Ishikawa (cell line): ENCODE measurements around the gene UFSP1.

Source experiments
- CEBPB ChIP-seq: IDR thresholded peaks from 2 replicates; pipeline ENCODE4 v1.6.1; 2012
- CREB1 ChIP-seq: IDR thresholded peaks from 2 replicates; pipeline ENCODE4 v1.6.1; 2012; ENCODE audit warnings: low read depth
- EGR1 ChIP-seq: IDR thresholded peaks from 2 replicates; pipeline ENCODE4 v1.6.1; 2012
- EP300 ChIP-seq: IDR thresholded peaks from 2 replicates; pipeline ENCODE4 v1.6.1; 2012; ENCODE audit warnings: borderline replicate concordance
- FOXM1 ChIP-seq: IDR thresholded peaks from 2 replicates; pipeline ENCODE4 v1.6.1; 2012; ENCODE audit warnings: low read depth, borderline replicate concordance
- NFIC ChIP-seq: IDR thresholded peaks from 2 replicates; pipeline ENCODE4 v1.6.1; 2012
- RAD21 ChIP-seq: IDR thresholded peaks from 2 replicates; pipeline ENCODE4 v1.6.1; 2012; ENCODE audit warnings: low read depth
- TAF1 ChIP-seq: IDR thresholded peaks from 2 replicates; pipeline ENCODE4 v1.6.1; 2012; ENCODE audit warnings: low read depth, mild to moderate bottlenecking
- TCF12 ChIP-seq: IDR thresholded peaks from 2 replicates; pipeline ENCODE4 v1.6.1; 2012; ENCODE audit warnings: low read depth
- TEAD4 ChIP-seq: IDR thresholded peaks from 2 replicates; pipeline ENCODE4 v1.6.1; 2012
- YY1 ChIP-seq: IDR thresholded peaks from 2 replicates; pipeline ENCODE4 v1.6.1; 2012; ENCODE audit warnings: low read depth
- ZBTB7A ChIP-seq: IDR thresholded peaks from 2 replicates; pipeline ENCODE4 v1.6.1; 2012; ENCODE audit warnings: low read depth
- TF ChIP-seq, protein P1 (sequence below): IDR thresholded peaks from 2 replicates; pipeline ENCODE4 v1.6.1; 2012; ENCODE audit warnings: low read depth, mild to moderate bottlenecking
- TF ChIP-seq, protein P2 (sequence below): IDR thresholded peaks from 2 replicates; pipeline ENCODE4 v1.6.1; 2012
- TF ChIP-seq, protein P3 (sequence below): IDR thresholded peaks from 2 replicates; pipeline ENCODE4 v1.6.1; 2012

UFSP1 gene

GRCh38 chr7:100859856-100860255, 29.7 kb downstream of the UFSP1 start:
- TF ChIP-seq NFIC, result no peak
- no peak for TF ChIP-seq CEBPB
- TF ChIP-seq TAF1, result no peak
- no peak for TF ChIP-seq CREB1
- no peak for TF ChIP-seq YY1
- TF ChIP-seq, protein P1, sequence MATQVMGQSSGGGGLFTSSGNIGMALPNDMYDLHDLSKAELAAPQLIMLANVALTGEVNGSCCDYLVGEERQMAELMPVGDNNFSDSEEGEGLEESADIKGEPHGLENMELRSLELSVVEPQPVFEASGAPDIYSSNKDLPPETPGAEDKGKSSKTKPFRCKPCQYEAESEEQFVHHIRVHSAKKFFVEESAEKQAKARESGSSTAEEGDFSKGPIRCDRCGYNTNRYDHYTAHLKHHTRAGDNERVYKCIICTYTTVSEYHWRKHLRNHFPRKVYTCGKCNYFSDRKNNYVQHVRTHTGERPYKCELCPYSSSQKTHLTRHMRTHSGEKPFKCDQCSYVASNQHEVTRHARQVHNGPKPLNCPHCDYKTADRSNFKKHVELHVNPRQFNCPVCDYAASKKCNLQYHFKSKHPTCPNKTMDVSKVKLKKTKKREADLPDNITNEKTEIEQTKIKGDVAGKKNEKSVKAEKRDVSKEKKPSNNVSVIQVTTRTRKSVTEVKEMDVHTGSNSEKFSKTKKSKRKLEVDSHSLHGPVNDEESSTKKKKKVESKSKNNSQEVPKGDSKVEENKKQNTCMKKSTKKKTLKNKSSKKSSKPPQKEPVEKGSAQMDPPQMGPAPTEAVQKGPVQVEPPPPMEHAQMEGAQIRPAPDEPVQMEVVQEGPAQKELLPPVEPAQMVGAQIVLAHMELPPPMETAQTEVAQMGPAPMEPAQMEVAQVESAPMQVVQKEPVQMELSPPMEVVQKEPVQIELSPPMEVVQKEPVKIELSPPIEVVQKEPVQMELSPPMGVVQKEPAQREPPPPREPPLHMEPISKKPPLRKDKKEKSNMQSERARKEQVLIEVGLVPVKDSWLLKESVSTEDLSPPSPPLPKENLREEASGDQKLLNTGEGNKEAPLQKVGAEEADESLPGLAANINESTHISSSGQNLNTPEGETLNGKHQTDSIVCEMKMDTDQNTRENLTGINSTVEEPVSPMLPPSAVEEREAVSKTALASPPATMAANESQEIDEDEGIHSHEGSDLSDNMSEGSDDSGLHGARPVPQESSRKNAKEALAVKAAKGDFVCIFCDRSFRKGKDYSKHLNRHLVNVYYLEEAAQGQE, result no peak
- no peak for TF ChIP-seq RAD21
- TF ChIP-seq, protein P2, sequence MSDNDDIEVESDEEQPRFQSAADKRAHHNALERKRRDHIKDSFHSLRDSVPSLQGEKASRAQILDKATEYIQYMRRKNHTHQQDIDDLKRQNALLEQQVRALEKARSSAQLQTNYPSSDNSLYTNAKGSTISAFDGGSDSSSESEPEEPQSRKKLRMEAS, result no peak

DNA sequence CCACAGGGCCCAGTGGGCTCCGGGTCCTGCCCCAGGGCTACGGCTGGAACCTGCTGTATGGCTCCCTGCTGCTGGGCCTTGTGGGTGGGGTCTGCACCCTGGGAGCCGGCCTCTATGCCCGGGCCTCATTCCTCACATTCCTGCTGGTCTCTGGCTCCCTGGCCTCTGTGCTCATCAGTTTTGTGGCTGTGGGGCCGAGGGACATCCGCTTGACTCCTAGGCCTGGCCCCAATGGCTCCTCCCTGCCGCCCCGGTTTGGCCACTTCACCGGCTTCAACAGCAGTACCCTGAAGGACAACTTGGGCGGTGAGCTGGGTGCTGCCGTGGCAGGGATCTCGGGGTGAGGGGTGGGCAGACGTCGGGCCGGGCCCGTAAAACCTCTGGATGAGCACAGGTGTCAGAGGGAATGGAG, 32.6 kb downstream of the UFSP1 start:
- TF ChIP-seq YY1 (no peak), ZBTB7A (no peak), NFIC (no peak)
- TF ChIP-seq, protein P3, sequence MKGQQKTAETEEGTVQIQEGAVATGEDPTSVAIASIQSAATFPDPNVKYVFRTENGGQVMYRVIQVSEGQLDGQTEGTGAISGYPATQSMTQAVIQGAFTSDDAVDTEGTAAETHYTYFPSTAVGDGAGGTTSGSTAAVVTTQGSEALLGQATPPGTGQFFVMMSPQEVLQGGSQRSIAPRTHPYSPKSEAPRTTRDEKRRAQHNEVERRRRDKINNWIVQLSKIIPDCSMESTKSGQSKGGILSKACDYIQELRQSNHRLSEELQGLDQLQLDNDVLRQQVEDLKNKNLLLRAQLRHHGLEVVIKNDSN, result no peak

DNA sequence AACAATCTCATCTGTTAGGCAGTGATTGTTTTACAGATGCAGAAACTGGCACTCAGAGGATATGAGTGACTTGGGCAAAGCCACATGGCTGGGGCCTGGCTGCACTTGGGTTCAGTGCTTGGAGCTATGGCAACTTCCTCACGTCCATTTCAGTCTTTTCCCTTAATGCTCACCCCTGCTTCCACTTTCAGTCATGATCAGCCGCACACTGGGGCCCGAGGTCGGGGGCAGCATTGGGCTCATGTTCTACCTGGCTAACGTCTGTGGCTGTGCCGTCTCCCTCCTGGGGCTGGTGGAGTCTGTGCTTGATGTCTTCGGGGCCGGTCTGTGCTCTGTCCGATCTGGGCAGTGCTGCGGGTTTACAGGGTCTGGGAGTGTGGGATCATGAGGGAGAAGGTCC, 34.0 kb downstream of the UFSP1 start:
- TF ChIP-seq, protein P1, result no peak
- TF ChIP-seq TEAD4 (no peak), FOXM1 (no peak), EP300 (no peak), NFIC (no peak), CEBPB (no peak), RAD21 (no peak)

GRCh38 chr7:100854146-100854895, 35.2 kb downstream of the UFSP1 start:
- TF ChIP-seq RAD21 (no peak), ZBTB7A (no peak), YY1 (no peak), TEAD4 (no peak), EGR1 (no peak), EP300 (no peak), NFIC (no peak), CREB1 (no peak), FOXM1 (no peak), CEBPB (no peak), TAF1 (no peak), TCF12 (no peak)
- TF ChIP-seq, protein P3, result no peak
- TF ChIP-seq, protein P2, result no peak
- TF ChIP-seq, protein P1, result no peak
